Measurements from ENCODE around the gene IMPG2. TPM values are rescaled to one million over a fixed set of nuclear protein-coding genes. Genes with fewer than 3 reads are reported as not detected.

Gene IMPG2
- total RNA-seq, 1 donor from 2014 or later = 0.30 TPM

DNA sequence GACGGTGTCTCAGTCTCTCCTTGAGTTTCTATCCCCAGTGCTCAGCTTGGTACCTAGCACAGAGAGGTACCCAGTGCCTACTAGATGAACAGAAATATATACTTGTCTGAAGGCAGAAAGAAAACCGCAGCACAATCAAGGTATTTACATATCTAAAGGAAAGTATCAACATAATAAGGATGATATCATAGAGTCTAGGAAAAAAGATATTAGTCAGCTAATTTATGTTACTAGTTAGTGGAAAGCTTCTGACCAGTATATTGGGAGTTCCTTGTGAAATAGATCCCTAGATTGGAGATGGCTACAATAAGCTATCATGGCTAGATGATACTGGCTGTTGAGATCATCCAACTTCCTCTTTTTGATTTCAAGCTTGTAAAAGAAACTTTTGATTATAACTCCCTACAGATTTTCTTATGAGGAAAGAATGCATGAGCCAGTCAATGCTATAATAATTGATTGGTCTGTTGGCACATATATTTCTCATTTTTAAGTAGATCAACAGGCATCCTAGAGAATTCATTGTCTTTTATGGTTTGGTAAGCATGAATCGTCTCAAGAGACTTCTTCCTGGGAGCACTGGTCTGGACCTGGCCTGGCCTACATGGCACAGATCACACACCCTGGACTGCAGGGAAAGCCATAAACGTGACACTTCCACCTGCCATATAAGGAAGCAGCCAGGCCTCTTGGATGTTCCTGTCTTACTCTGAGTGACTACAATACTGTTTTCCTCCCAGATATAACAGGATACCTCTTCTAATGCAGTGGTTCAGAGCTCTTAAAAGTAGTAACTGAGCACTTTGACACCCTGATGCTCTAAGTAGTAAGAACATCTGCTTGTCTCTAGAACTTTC is 60.7 kb downstream of the IMPG2 start:
- H3K9me3 ChIP-seq (ENCODE audit: insufficient read depth, low read depth, low read length) = no peaks in the 10 kb centered on the region
- no peak overlapping the region for H3K4me3 ChIP-seq (ENCODE audit: insufficient read depth, low read depth, low read length)
- no peaks in the 10 kb centered on the region for H3K36me3 ChIP-seq (ENCODE audit: insufficient read depth, low read length)
- no peaks in the 10 kb centered on the region for H3K4me1 Mint-ChIP-seq (ENCODE audit: low read depth, unreplicated experiment)
- no peaks in the 10 kb centered on the region for H3K4me1 ChIP-seq (ENCODE audit: insufficient read depth, low read length)
- H4K20me1 ChIP-seq (ENCODE audit: insufficient read depth, low read length) = no peaks in the 10 kb centered on the region
- FAIRE-seq = no peak
- no peaks in the 10 kb centered on the region for H3K27me3 ChIP-seq (ENCODE audit: insufficient read depth, low read length)
- H3K4me3 Mint-ChIP-seq (ENCODE audit: unreplicated experiment) = no peak overlapping the region
- no peaks in the 10 kb centered on the region for H3K27me3 Mint-ChIP-seq (ENCODE audit: low read depth, unreplicated experiment)
- no peak overlapping the region for H3K4me2 ChIP-seq (ENCODE audit: low read length)
- no peaks in the 10 kb centered on the region for H3K9me3 Mint-ChIP-seq (ENCODE audit: unreplicated experiment)
- H3K27ac ChIP-seq (ENCODE audit: low read depth, low read length) = no peak overlapping the region
- H3K9ac ChIP-seq (ENCODE audit: low read length) = no peak overlapping the region
- H3K79me2 ChIP-seq (ENCODE audit: insufficient read depth, low read length) = no peaks in the 10 kb centered on the region
- TF ChIP-seq CTCF (IDR thresholded peaks at IDR 0.05; ENCODE audit: insufficient read depth, low read depth, low read length) (no peak), EZH2 (IDR thresholded peaks at IDR 0.05; ENCODE audit: insufficient read depth, low read length) (no peak)
- H2AFZ ChIP-seq (ENCODE audit: low read depth, low read length) = no peak overlapping the region
- DNase-seq (ENCODE audit: low read depth) = no peak
- peaks cover 4% of the 10 kb centered on the region for H3K36me3 Mint-ChIP-seq (ENCODE audit: low read depth, unreplicated experiment)
- no peak overlapping the region for H3K27ac Mint-ChIP-seq (ENCODE audit: unreplicated experiment)

- no peaks in the 10 kb centered on the region for H3K4me1 Mint-ChIP-seq (ENCODE audit: low read depth, unreplicated experiment)
- no peaks in the 10 kb centered on the region for H3K27me3 Mint-ChIP-seq (ENCODE audit: low read depth, unreplicated experiment)
- H3K36me3 ChIP-seq (ENCODE audit: insufficient read depth, low read length) = no peaks in the 10 kb centered on the region
- no peak overlapping the region for H3K4me2 ChIP-seq (ENCODE audit: low read length)
- H4K20me1 ChIP-seq (ENCODE audit: insufficient read depth, low read length) = no peaks in the 10 kb centered on the region
- no peaks in the 10 kb centered on the region for H3K79me2 ChIP-seq (ENCODE audit: insufficient read depth, low read length)
- H3K36me3 Mint-ChIP-seq (ENCODE audit: low read depth, unreplicated experiment) = peaks cover 7% of the 10 kb centered on the region
- no peaks in the 10 kb centered on the region for H3K9me3 Mint-ChIP-seq (ENCODE audit: unreplicated experiment)
- H3K9ac ChIP-seq (ENCODE audit: low read length) = no peak overlapping the region
- H3K4me1 ChIP-seq (ENCODE audit: insufficient read depth, low read length) = no peaks in the 10 kb centered on the region
- FAIRE-seq = no peak
- H3K27ac Mint-ChIP-seq (ENCODE audit: unreplicated experiment) = no peak overlapping the region
- TF ChIP-seq CTCF (IDR thresholded peaks at IDR 0.05; ENCODE audit: insufficient read depth, low read depth, low read length) (no peak), EZH2 (IDR thresholded peaks at IDR 0.05; ENCODE audit: insufficient read depth, low read length) (no peak)
- H3K4me3 ChIP-seq (ENCODE audit: insufficient read depth, low read depth, low read length) = no peak overlapping the region
- H3K4me3 Mint-ChIP-seq (ENCODE audit: unreplicated experiment) = no peak overlapping the region
- no peak overlapping the region for H3K27ac ChIP-seq (ENCODE audit: low read depth, low read length)
- no peak for DNase-seq (ENCODE audit: low read depth)
- no peaks in the 10 kb centered on the region for H3K9me3 ChIP-seq (ENCODE audit: insufficient read depth, low read depth, low read length)
- no peaks in the 10 kb centered on the region for H3K27me3 ChIP-seq (ENCODE audit: insufficient read depth, low read length)
- no peak overlapping the region for H2AFZ ChIP-seq (ENCODE audit: low read depth, low read length)
These were observed 63.9 kb downstream of the IMPG2 start for GRCh38 chr3:101256511-101256910.

GRCh38 chr3:101255441-101255840 is 64.9 kb downstream of the IMPG2 start:
- H3K79me2 ChIP-seq (ENCODE audit: insufficient read depth, low read length) = no peaks in the 10 kb centered on the region
- H3K36me3 ChIP-seq (ENCODE audit: insufficient read depth, low read length) = no peaks in the 10 kb centered on the region
- no peak overlapping the region for H2AFZ ChIP-seq (ENCODE audit: low read depth, low read length)
- no peak overlapping the region for H3K27ac ChIP-seq (ENCODE audit: low read depth, low read length)
- Mint-ChIP-seq H3K9me3 (ENCODE audit: unreplicated experiment) (no peaks in the 10 kb centered on the region), H3K27ac (ENCODE audit: unreplicated experiment) (no peak overlapping the region), H3K36me3 (ENCODE audit: low read depth, unreplicated experiment) (peaks cover 7% of the 10 kb centered on the region), H3K27me3 (ENCODE audit: low read depth, unreplicated experiment) (no peaks in the 10 kb centered on the region), H3K4me3 (ENCODE audit: unreplicated experiment) (no peak overlapping the region), H3K4me1 (ENCODE audit: low read depth, unreplicated experiment) (no peaks in the 10 kb centered on the region)
- no peak for FAIRE-seq
- no peak overlapping the region for H3K4me2 ChIP-seq (ENCODE audit: low read length)
- no peaks in the 10 kb centered on the region for H3K27me3 ChIP-seq (ENCODE audit: insufficient read depth, low read length)
- no peaks in the 10 kb centered on the region for H3K4me1 ChIP-seq (ENCODE audit: insufficient read depth, low read length)
- no peak for DNase-seq (ENCODE audit: low read depth)
- TF ChIP-seq EZH2 (IDR thresholded peaks at IDR 0.05; ENCODE audit: insufficient read depth, low read length) (no peak), CTCF (IDR thresholded peaks at IDR 0.05; ENCODE audit: insufficient read depth, low read depth, low read length) (no peak)
- H3K9ac ChIP-seq (ENCODE audit: low read length) = no peak overlapping the region
- H3K4me3 ChIP-seq (ENCODE audit: insufficient read depth, low read depth, low read length) = no peak overlapping the region
- H4K20me1 ChIP-seq (ENCODE audit: insufficient read depth, low read length) = no peaks in the 10 kb centered on the region
- H3K9me3 ChIP-seq (ENCODE audit: insufficient read depth, low read depth, low read length) = no peaks in the 10 kb centered on the region

Data from astrocyte (in vitro differentiated cells and primary cell).